ENCODE results near the gene SAMM50. TPM values are rescaled to one million over a fixed set of nuclear protein-coding genes. Genes with fewer than 3 reads are reported as not detected.

The SAMM50 gene
- total RNA-seq, 2 donors from 2014 or later: 40.7 to 49.5 TPM

GRCh38 chr22:43974028-43974545, 18.8 kb downstream of the SAMM50 start:
- no peak overlapping the region for H3K9ac ChIP-seq (ENCODE audit: low read depth in 2 of 2, low read length in 2 of 2)
- intact Hi-C loops (cut with DNase I): no loop called here
- no peak for TF ChIP-seq CTCF (IDR thresholded peaks at IDR 0.05)
- H3K4me3 ChIP-seq: no peak overlapping the region
- no peaks in the 10 kb centered on the region for H3K4me1 ChIP-seq
- no peak for DNase-seq
- H3K36me3 ChIP-seq: peaks cover 10% of the 10 kb centered on the region
- H3K27ac ChIP-seq: no peak overlapping the region
- H3K9me3 ChIP-seq: no peaks in the 10 kb centered on the region
- H3K27me3 ChIP-seq: no peaks in the 10 kb centered on the region

- no peaks in the 10 kb centered on the region for H3K9me3 ChIP-seq
- no peaks in the 10 kb centered on the region for H3K4me1 ChIP-seq
- no peak for DNase-seq
- intact Hi-C loops (cut with DNase I): no loop called here
- H3K27ac ChIP-seq: no peak overlapping the region
- H3K4me3 ChIP-seq: no peak overlapping the region
- peaks cover 10% of the 10 kb centered on the region for H3K36me3 ChIP-seq
- TF ChIP-seq CTCF (IDR thresholded peaks at IDR 0.05): no peak
- H3K27me3 ChIP-seq: no peaks in the 10 kb centered on the region
- H3K9ac ChIP-seq (ENCODE audit: low read depth in 2 of 2, low read length in 2 of 2): no peak overlapping the region
Measured at GRCh38 chr22:43975041-43975440, 19.8 kb downstream of the SAMM50 start.

- intact Hi-C loops (cut with DNase I): no loop called here
- no peak overlapping the region for H3K9ac ChIP-seq (ENCODE audit: low read depth in 2 of 2, low read length in 2 of 2)
- DNase-seq: no peak
Measured at GRCh38 chr22:43976861-43977795, 21.9 kb downstream of the SAMM50 start.

GRCh38 chr22:43978558-43978957, 23.3 kb downstream of the SAMM50 start:
- no peak for DNase-seq
- Histone ChIP-seq H3K36me3 (peaks cover 7% of the 10 kb centered on the region), H3K4me3 (no peak overlapping the region), H3K4me1 (no peaks in the 10 kb centered on the region), H3K9ac (ENCODE audit: low read depth in 2 of 2, low read length in 2 of 2) (no peak overlapping the region), H3K9me3 (no peaks in the 10 kb centered on the region), H3K27me3 (no peaks in the 10 kb centered on the region), H3K27ac (no peak overlapping the region)
- no peak for TF ChIP-seq CTCF (IDR thresholded peaks at IDR 0.05)
- intact Hi-C loops (cut with DNase I): no loop called here

More at GRCh38 chr22:43976861-43977795, 21.9 kb downstream of the SAMM50 start:
- no peaks in the 10 kb centered on the region for H3K9me3 ChIP-seq
- H3K4me3 ChIP-seq: no peak overlapping the region
- H3K27me3 ChIP-seq: no peaks in the 10 kb centered on the region
- H3K27ac ChIP-seq: no peak overlapping the region
- no peaks in the 10 kb centered on the region for H3K4me1 ChIP-seq
- H3K36me3 ChIP-seq: peaks cover 10% of the 10 kb centered on the region
- TF ChIP-seq CTCF (IDR thresholded peaks at IDR 0.05): no peak

- no peak overlapping the region for H3K9ac ChIP-seq (ENCODE audit: low read depth in 2 of 2, low read length in 2 of 2)
- intact Hi-C loops (cut with DNase I): no loop called here
- DNase-seq: no peak
Measured at GRCh38 chr22:43980579-43980978, 25.3 kb downstream of the SAMM50 start.

More at GRCh38 chr22:43980579-43980978, 25.3 kb downstream of the SAMM50 start:
- no peaks in the 10 kb centered on the region for H3K9me3 ChIP-seq
- no peaks in the 10 kb centered on the region for H3K4me1 ChIP-seq
- no peak for TF ChIP-seq CTCF (IDR thresholded peaks at IDR 0.05)
- H3K4me3 ChIP-seq: no peak overlapping the region
- no peak overlapping the region for H3K27ac ChIP-seq
- no peaks in the 10 kb centered on the region for H3K27me3 ChIP-seq
- H3K36me3 ChIP-seq: peaks cover 7% of the 10 kb centered on the region
